HEK293 (cell line): ENCODE data around the gene BCAN.

Source experiments
- CTCF ChIA-PET: fragments of 350-600 bp; formaldehyde crosslinking; extraction: SDS; loops from one replicate; lab custom pipeline; 2021; ENCODE audit warnings: antibody characterized with exemption; lab: Yijun Ruan, JAX
- POLR2A ChIA-PET: fragments of 300-600 bp; formaldehyde crosslinking; extraction: SDS; loops from one replicate; lab custom pipeline; 2020; ENCODE audit warnings: antibody characterized with exemption, inconsistent platforms; lab: Yijun Ruan, JAX
- H3K27ac ChIP-seq: fragments of 200-500 bp; sonication (Bioruptor generic); 2 replicates; pipeline ENCODE4 v1.5.1; 2014; ENCODE audit warnings: low read depth, low read length, control low read depth, inconsistent platforms; ENCODE audit errors: extremely low read depth
- H3K36me3 ChIP-seq, 2 experiments: fragments of 200-500 bp in 1 of 2; sonication (Bioruptor generic) in 1 of 2; 1 replicate in 1 of 2; 2 replicates in 1 of 2; pipeline ENCODE4 v1.5.1; 2014 to 2017; ENCODE audit warnings: inconsistent platforms in 2 of 2, low read length in 2 of 2; ENCODE audit not compliant: control insufficient read depth in 2 of 2, insufficient read depth in 1 of 2
- H3K4me1 ChIP-seq: fragments of 200-500 bp; sonication (Bioruptor generic); 2 replicates; pipeline ENCODE4 v1.5.1; 2014; ENCODE audit warnings: mild to moderate bottlenecking, low read length, inconsistent platforms; ENCODE audit not compliant: control insufficient read depth, insufficient read depth
- H3K4me3 ChIP-seq: 2 replicates; pipeline ENCODE4 v1.5.1; 2011; ENCODE audit warnings: low read depth, mild to moderate bottlenecking, control low read depth, low read length, moderate library complexity
- H3K9me3 ChIP-seq: fragments of 200-500 bp; sonication (Bioruptor generic); 2 replicates; pipeline ENCODE4 v1.5.1; 2014; ENCODE audit warnings: low read depth, low read length, inconsistent platforms; ENCODE audit not compliant: control insufficient read depth, insufficient read depth
- ATF2 ChIP-seq: fragments of 450-650 bp; formaldehyde crosslinking; IDR thresholded peaks from 2 replicates; pipeline ENCODE4 v1.5.1; 2016; ENCODE audit warnings: missing biosample characterization, missing genetic modification characterization, low read depth
- GLI4 ChIP-seq: fragments of 450-650 bp; formaldehyde crosslinking; IDR thresholded peaks from 2 replicates; pipeline ENCODE4 v1.5.1; 2016; ENCODE audit warnings: missing biosample characterization, missing genetic modification characterization
- GLIS2 ChIP-seq: fragments of 450-650 bp; formaldehyde crosslinking; IDR thresholded peaks from 2 replicates; pipeline ENCODE4 v1.5.1; 2016; ENCODE audit warnings: missing biosample characterization, missing genetic modification characterization
- IKZF3 ChIP-seq: fragments of 450-650 bp; IDR thresholded peaks from 2 replicates; pipeline ENCODE4 v1.5.0; 2018; ENCODE audit warnings: missing biosample characterization, mild to moderate bottlenecking, missing genetic modification characterization, moderate library complexity
- SCRT2 ChIP-seq: fragments of 450-650 bp; formaldehyde crosslinking; IDR thresholded peaks from 2 replicates; pipeline ENCODE4 v1.5.1; 2016; ENCODE audit warnings: missing biosample characterization, missing genetic modification characterization
- TCF7L2 ChIP-seq: IDR thresholded peaks from 2 replicates; pipeline ENCODE4 v1.6.1; 2011; ENCODE audit warnings: low read depth, mild to moderate bottlenecking, inconsistent platforms, low read length, moderate library complexity, borderline replicate concordance
- TRIM28 ChIP-seq: IDR thresholded peaks from 2 replicates; pipeline ENCODE4 v1.6.1; 2011; ENCODE audit warnings: low read length, control low read depth, borderline replicate concordance
- ZBTB11 ChIP-seq: fragments of 450-650 bp; formaldehyde crosslinking; conservative IDR thresholded peaks from 2 replicates; pipeline ENCODE4 v1.5.1; 2016; ENCODE audit warnings: low read depth, missing biosample characterization, missing genetic modification characterization
- ZBTB20 ChIP-seq: fragments of 450-650 bp; formaldehyde crosslinking; IDR thresholded peaks from 2 replicates; pipeline ENCODE4 v1.5.1; 2016; ENCODE audit warnings: missing biosample characterization, missing genetic modification characterization
- ZEB2 ChIP-seq: fragments of 450-650 bp; formaldehyde crosslinking; IDR thresholded peaks from 2 replicates; pipeline ENCODE4 v1.5.1; 2016; ENCODE audit warnings: missing biosample characterization, missing genetic modification characterization
- ZNF155 ChIP-seq: fragments of 450-650 bp; formaldehyde crosslinking; IDR thresholded peaks from 2 replicates; pipeline ENCODE4 v1.5.1; 2016; ENCODE audit warnings: missing biosample characterization, missing genetic modification characterization
- ZNF19 ChIP-seq: fragments of 450-650 bp; formaldehyde crosslinking; IDR thresholded peaks from 2 replicates; pipeline ENCODE4; 2016; ENCODE audit warnings: missing biosample characterization, missing genetic modification characterization, low read depth
- ZNF221 ChIP-seq: fragments of 450-650 bp; formaldehyde crosslinking; IDR thresholded peaks from 2 replicates; pipeline ENCODE4 v1.5.1; 2017; ENCODE audit warnings: missing biosample characterization, missing genetic modification characterization, borderline replicate concordance
- ZNF510 ChIP-seq: fragments of 450-650 bp; formaldehyde crosslinking; IDR thresholded peaks from 2 replicates; pipeline ENCODE4 v1.5.1; 2018; ENCODE audit warnings: mild to moderate bottlenecking, missing genetic modification characterization, missing biosample characterization; ENCODE audit not compliant: insufficient replicate concordance
- ZNF549 ChIP-seq: fragments of 450-650 bp; IDR thresholded peaks from 2 replicates; pipeline ENCODE4 v1.5.1; 2018; ENCODE audit warnings: missing biosample characterization, missing genetic modification characterization, mild to moderate bottlenecking, inconsistent platforms, moderate library complexity
- ZNF561 ChIP-seq: fragments of 450-650 bp; IDR thresholded peaks from 2 replicates; pipeline ENCODE4 v1.5.1; 2018; ENCODE audit warnings: missing biosample characterization, missing genetic modification characterization, borderline replicate concordance
- ZNF707 ChIP-seq: fragments of 450-650 bp; formaldehyde crosslinking; IDR thresholded peaks from 2 replicates; pipeline ENCODE4 v1.5.1; 2016; ENCODE audit warnings: missing biosample characterization, missing genetic modification characterization
- ZSCAN23 ChIP-seq: fragments of 450-650 bp; formaldehyde crosslinking; IDR thresholded peaks from 2 replicates; pipeline ENCODE4 v1.5.1; 2016; ENCODE audit warnings: missing biosample characterization, missing genetic modification characterization
- TF ChIP-seq, protein P1 (sequence below): fragments of 450-650 bp; formaldehyde crosslinking; IDR thresholded peaks from 2 replicates; pipeline ENCODE4 v1.5.1; 2016; ENCODE audit warnings: missing biosample characterization, missing genetic modification characterization
- TF ChIP-seq, protein P2 (sequence below): IDR thresholded peaks from 2 replicates; pipeline ENCODE4 v1.6.1; 2011; ENCODE audit warnings: mild to moderate bottlenecking, low read depth, low read length, borderline replicate concordance
- TF ChIP-seq, protein P3 (sequence below): fragments of 450-650 bp; formaldehyde crosslinking; IDR thresholded peaks from 2 replicates; pipeline ENCODE4 v1.5.1; 2016; ENCODE audit warnings: missing biosample characterization, missing genetic modification characterization
- TF ChIP-seq, protein P4 (sequence below): fragments of 450-650 bp; formaldehyde crosslinking; IDR thresholded peaks from 2 replicates; pipeline ENCODE4 v1.5.1; 2017; ENCODE audit warnings: missing biosample characterization, missing genetic modification characterization
- TF ChIP-seq, protein P5 (sequence below): fragments of 450-650 bp; formaldehyde crosslinking; IDR thresholded peaks from 2 replicates; pipeline ENCODE4 v1.5.1; 2017; ENCODE audit warnings: missing biosample characterization, missing genetic modification characterization

Gene BCAN

DNA sequence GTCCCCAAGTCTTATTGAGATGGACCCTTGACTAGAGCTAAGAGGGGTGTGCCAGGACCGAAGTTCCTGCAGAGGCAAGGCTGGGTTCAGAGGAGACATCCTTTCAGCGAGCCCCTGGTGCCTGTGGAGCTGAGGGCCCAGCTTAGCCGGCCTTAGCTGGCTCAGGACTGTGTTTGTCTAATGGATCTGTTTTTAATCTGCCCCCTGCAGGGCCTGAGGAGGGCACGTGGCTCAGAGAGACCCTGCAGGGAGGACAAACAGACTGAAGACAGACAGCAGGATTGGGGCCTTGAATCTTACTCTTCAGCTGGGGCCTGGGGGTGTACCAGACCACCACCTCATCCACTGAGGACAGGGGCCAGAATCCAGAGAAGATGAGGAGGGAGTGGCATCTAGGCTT, 61.8 kb downstream of the BCAN start:
- Histone ChIP-seq H3K27ac (no peak overlapping the region), H3K9me3 (no peaks in the 10 kb centered on the region), H3K4me3 (no peak overlapping the region), H3K36me3 (peaks cover 0 to 26% of the 10 kb centered on the region in 2 experiments; a peak in 1 of 3 replicates), H3K4me1 (peaks cover 9% of the 10 kb centered on the region; the same call in 1 of the 2 replicates)
- CTCF ChIA-PET: interaction anchor here (0.7 to 20.2 kb wide), 6 partner anchors 15 to 318 kb away, joined by 3 to 579 read pairs (median 8); no protein-coding TSS in a partner anchor
- POLR2A ChIA-PET: interaction anchor here (1.5 to 4.9 kb wide), 2 partner anchors 9 to 14 kb away, joined by 7 to 43 read pairs; no protein-coding TSS in a partner anchor
- TF ChIP-seq ZEB2 (tag by site-specific recombination) (no peak), ZBTB20 (no peak), GLI4 (no peak), ZNF510 (no peak), ZNF221 (tag by site-specific recombination) (no peak), SCRT2 (tag by site-specific recombination) (no peak), TCF7L2 (no peak), ZNF549 (tag by site-specific recombination) (no peak), ZNF19 (tag by site-specific recombination) (no peak), ZBTB11 (no peak), ZNF707 (tag by site-specific recombination) (no peak), GLIS2 (tag by site-specific recombination) (no peak), ZSCAN23 (tag by site-specific recombination) (no peak), ATF2 (no peak), ZNF561 (tag by site-specific recombination) (0 out of 2 replicates have a peak, but pooled peaks have one; percentile 39), TRIM28 (no peak), ZNF155 (tag by site-specific recombination) (no peak), IKZF3 (tag by site-specific recombination) (peak; percentile 58; the same call in 1 of the 2 replicates)
- TF ChIP-seq, protein P1, sequence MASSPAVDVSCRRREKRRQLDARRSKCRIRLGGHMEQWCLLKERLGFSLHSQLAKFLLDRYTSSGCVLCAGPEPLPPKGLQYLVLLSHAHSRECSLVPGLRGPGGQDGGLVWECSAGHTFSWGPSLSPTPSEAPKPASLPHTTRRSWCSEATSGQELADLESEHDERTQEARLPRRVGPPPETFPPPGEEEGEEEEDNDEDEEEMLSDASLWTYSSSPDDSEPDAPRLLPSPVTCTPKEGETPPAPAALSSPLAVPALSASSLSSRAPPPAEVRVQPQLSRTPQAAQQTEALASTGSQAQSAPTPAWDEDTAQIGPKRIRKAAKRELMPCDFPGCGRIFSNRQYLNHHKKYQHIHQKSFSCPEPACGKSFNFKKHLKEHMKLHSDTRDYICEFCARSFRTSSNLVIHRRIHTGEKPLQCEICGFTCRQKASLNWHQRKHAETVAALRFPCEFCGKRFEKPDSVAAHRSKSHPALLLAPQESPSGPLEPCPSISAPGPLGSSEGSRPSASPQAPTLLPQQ (tag by site-specific recombination): no peak
- TF ChIP-seq, protein P2, sequence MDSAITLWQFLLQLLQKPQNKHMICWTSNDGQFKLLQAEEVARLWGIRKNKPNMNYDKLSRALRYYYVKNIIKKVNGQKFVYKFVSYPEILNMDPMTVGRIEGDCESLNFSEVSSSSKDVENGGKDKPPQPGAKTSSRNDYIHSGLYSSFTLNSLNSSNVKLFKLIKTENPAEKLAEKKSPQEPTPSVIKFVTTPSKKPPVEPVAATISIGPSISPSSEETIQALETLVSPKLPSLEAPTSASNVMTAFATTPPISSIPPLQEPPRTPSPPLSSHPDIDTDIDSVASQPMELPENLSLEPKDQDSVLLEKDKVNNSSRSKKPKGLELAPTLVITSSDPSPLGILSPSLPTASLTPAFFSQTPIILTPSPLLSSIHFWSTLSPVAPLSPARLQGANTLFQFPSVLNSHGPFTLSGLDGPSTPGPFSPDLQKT: no peak
- TF ChIP-seq, protein P3, sequence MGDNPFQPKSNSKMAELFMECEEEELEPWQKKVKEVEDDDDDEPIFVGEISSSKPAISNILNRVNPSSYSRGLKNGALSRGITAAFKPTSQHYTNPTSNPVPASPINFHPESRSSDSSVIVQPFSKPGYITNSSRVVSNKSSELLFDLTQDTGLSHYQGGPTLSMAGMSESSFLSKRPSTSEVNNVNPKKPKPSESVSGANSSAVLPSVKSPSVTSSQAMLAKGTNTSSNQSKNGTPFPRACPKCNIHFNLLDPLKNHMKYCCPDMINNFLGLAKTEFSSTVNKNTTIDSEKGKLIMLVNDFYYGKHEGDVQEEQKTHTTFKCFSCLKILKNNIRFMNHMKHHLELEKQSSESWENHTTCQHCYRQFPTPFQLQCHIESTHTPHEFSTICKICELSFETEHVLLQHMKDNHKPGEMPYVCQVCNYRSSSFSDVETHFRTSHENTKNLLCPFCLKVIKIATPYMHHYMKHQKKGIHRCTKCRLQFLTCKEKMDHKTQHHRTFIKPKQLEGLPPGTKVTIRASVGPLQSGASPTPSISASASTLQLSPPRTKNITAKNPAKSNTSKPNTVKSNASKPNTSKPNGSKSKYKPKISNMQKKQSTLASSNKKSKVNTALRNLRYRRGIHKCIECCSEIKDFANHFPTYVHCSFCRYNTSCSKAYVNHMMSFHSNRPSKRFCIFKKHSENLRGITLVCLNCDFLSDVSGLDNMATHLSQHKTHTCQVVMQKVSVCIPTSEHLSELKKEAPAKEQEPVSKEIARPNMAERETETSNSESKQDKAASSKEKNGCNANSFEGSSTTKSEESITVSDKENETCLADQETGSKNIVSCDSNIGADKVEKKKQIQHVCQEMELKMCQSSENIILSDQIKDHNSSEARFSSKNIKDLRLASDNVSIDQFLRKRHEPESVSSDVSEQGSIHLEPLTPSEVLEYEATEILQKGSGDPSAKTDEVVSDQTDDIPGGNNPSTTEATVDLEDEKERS: no peak
- TF ChIP-seq, protein P4, sequence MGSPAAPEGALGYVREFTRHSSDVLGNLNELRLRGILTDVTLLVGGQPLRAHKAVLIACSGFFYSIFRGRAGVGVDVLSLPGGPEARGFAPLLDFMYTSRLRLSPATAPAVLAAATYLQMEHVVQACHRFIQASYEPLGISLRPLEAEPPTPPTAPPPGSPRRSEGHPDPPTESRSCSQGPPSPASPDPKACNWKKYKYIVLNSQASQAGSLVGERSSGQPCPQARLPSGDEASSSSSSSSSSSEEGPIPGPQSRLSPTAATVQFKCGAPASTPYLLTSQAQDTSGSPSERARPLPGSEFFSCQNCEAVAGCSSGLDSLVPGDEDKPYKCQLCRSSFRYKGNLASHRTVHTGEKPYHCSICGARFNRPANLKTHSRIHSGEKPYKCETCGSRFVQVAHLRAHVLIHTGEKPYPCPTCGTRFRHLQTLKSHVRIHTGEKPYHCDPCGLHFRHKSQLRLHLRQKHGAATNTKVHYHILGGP (tag by site-specific recombination): no peak
- TF ChIP-seq, protein P5, sequence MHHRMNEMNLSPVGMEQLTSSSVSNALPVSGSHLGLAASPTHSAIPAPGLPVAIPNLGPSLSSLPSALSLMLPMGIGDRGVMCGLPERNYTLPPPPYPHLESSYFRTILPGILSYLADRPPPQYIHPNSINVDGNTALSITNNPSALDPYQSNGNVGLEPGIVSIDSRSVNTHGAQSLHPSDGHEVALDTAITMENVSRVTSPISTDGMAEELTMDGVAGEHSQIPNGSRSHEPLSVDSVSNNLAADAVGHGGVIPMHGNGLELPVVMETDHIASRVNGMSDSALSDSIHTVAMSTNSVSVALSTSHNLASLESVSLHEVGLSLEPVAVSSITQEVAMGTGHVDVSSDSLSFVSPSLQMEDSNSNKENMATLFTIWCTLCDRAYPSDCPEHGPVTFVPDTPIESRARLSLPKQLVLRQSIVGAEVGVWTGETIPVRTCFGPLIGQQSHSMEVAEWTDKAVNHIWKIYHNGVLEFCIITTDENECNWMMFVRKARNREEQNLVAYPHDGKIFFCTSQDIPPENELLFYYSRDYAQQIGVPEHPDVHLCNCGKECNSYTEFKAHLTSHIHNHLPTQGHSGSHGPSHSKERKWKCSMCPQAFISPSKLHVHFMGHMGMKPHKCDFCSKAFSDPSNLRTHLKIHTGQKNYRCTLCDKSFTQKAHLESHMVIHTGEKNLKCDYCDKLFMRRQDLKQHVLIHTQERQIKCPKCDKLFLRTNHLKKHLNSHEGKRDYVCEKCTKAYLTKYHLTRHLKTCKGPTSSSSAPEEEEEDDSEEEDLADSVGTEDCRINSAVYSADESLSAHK (tag by site-specific recombination): 0 out of 2 replicates have a peak, but pooled peaks have one; percentile 18
